WTC11 (cell line): ENCODE measurements around the gene UNC5A. TPM values are rescaled to one million over a fixed set of nuclear protein-coding genes. Genes with fewer than 3 reads are reported as not detected.

Source experiments
- ATAC-seq: fragments of 200-7000 bp; cut with Tn5 transposase; 2 replicates; pipeline ENCODE4 v1.10.0; 2021; ENCODE audit warnings: mild to moderate bottlenecking, moderate library complexity
- CTCF ChIA-PET: fragments of 300-600 bp; sonication (Branson Sonifier 250); formaldehyde crosslinking; loops from one replicate; lab custom pipeline; 2021; ENCODE audit warnings: antibody characterized with exemption; lab: Charles Lee
- POLR2A ChIA-PET: fragments of 350-600 bp; sonication (Branson Sonifier 250); formaldehyde crosslinking; loops from one replicate; lab custom pipeline; 2021; ENCODE audit warnings: antibody characterized with exemption; lab: Charles Lee
- DNase-seq: peaks from one replicate; pipeline ENCODE4 v3.0.0; 2021; ENCODE audit warnings: low spot score
- H3K27ac Mint-ChIP-seq: 2 replicates; pipeline ENCODE4 v1.8.0; 2021; ENCODE audit warnings: mixed read lengths
- H3K27me3 Mint-ChIP-seq: 2 replicates; pipeline ENCODE4 v1.8.0; 2021; ENCODE audit warnings: low read depth, mild to moderate bottlenecking, moderate library complexity, mixed read lengths
- H3K36me3 Mint-ChIP-seq: 2 replicates; pipeline ENCODE4 v1.8.0; 2021; ENCODE audit warnings: mixed read lengths
- H3K4me1 Mint-ChIP-seq: 2 replicates; pipeline ENCODE4 v1.8.0; 2022; ENCODE audit warnings: mixed read lengths
- H3K4me3 Mint-ChIP-seq: 2 replicates; pipeline ENCODE4 v1.8.0; 2021; ENCODE audit warnings: mild to moderate bottlenecking, moderate library complexity, mixed read lengths
- H3K9me3 Mint-ChIP-seq: 2 replicates; pipeline ENCODE4 v1.8.0; 2021; ENCODE audit warnings: mixed read lengths
- ARID4B ChIP-seq: sonication (generic); formaldehyde crosslinking; IDR thresholded peaks from 2 replicates; pipeline ENCODE4 v1.8.0; 2023; ENCODE audit warnings: missing genetic modification reagents, mild to moderate bottlenecking, borderline replicate concordance
- ATF2 ChIP-seq: sonication (generic); formaldehyde crosslinking; IDR thresholded peaks from 2 replicates; pipeline ENCODE4 v1.8.1; 2022; ENCODE audit warnings: low read depth, missing genetic modification reagents, borderline replicate concordance
- ATF6 ChIP-seq: sonication (generic); formaldehyde crosslinking; IDR thresholded peaks from 2 replicates; pipeline ENCODE4 v1.8.1; 2023; ENCODE audit warnings: mild to moderate bottlenecking, missing genetic modification reagents
- CDX4 ChIP-seq: fragments of 250-450 bp; sonication (Bioruptor Pico); IDR thresholded peaks from 2 replicates; pipeline ENCODE4 v1.9.0; 2021; ENCODE audit warnings: moderate library complexity, mild to moderate bottlenecking, inconsistent platforms, borderline replicate concordance
- E2F1 ChIP-seq: sonication (generic); formaldehyde crosslinking; IDR thresholded peaks from 2 replicates; pipeline ENCODE4 v1.8.0; 2022; ENCODE audit warnings: mild to moderate bottlenecking, missing genetic modification reagents
- EMX1 ChIP-seq: fragments of 250-450 bp; sonication (Bioruptor Pico); IDR thresholded peaks from 2 replicates; pipeline ENCODE4 v1.8.0; 2021; ENCODE audit warnings: mild to moderate bottlenecking
- FOXK1 ChIP-seq: sonication (generic); formaldehyde crosslinking; IDR thresholded peaks from 2 replicates; pipeline ENCODE4 v1.8.0; 2022; ENCODE audit warnings: mild to moderate bottlenecking, moderate library complexity, missing genetic modification reagents
- GTF2I ChIP-seq: fragments of 250-450 bp; sonication (Bioruptor Pico); conservative IDR thresholded peaks from 2 replicates; pipeline ENCODE4 v1.4.0; 2021; ENCODE audit warnings: mild to moderate bottlenecking
- JAZF1 ChIP-seq: fragments of 250-450 bp; sonication (Bioruptor Pico); IDR thresholded peaks from 2 replicates; pipeline ENCODE4 v1.9.0; 2021; ENCODE audit warnings: moderate library complexity, mild to moderate bottlenecking, inconsistent platforms
- JUN ChIP-seq: sonication (generic); formaldehyde crosslinking; IDR thresholded peaks from 2 replicates; pipeline ENCODE4 v1.8.0; 2023; ENCODE audit warnings: mild to moderate bottlenecking, missing genetic modification reagents
- MAX ChIP-seq: sonication (generic); formaldehyde crosslinking; IDR thresholded peaks from 2 replicates; pipeline ENCODE4 v1.8.0; 2022; ENCODE audit warnings: mild to moderate bottlenecking, missing genetic modification reagents
- RORB ChIP-seq: fragments of 250-450 bp; sonication (Bioruptor Pico); IDR thresholded peaks from 2 replicates; pipeline ENCODE4 v1.9.0; 2021; ENCODE audit warnings: mild to moderate bottlenecking
- SP1 ChIP-seq: sonication (generic); formaldehyde crosslinking; conservative IDR thresholded peaks from 2 replicates; pipeline ENCODE4 v1.8.1; 2022; ENCODE audit warnings: missing genetic modification reagents
- STAT6 ChIP-seq: sonication (generic); formaldehyde crosslinking; conservative IDR thresholded peaks from 2 replicates; pipeline ENCODE4 v1.8.1; 2023; ENCODE audit warnings: mild to moderate bottlenecking, low read depth, missing genetic modification reagents, moderate library complexity
- TEAD1 ChIP-seq: sonication (generic); formaldehyde crosslinking; IDR thresholded peaks from 2 replicates; pipeline ENCODE4 v1.8.0; 2022; ENCODE audit warnings: mild to moderate bottlenecking, missing genetic modification reagents
- ZNF138 ChIP-seq: sonication (generic); formaldehyde crosslinking; conservative IDR thresholded peaks from 2 replicates; pipeline ENCODE4 v1.8.1; 2022; ENCODE audit warnings: mild to moderate bottlenecking, moderate library complexity, missing genetic modification reagents
- ZNF232 ChIP-seq: sonication (generic); formaldehyde crosslinking; IDR thresholded peaks from 2 replicates; pipeline ENCODE4 v1.8.0; 2022; ENCODE audit warnings: mild to moderate bottlenecking, missing genetic modification reagents
- ZNF263 ChIP-seq: sonication (generic); formaldehyde crosslinking; IDR thresholded peaks from 2 replicates; pipeline ENCODE4 v1.8.1; 2022; ENCODE audit warnings: low read depth, mild to moderate bottlenecking, moderate library complexity, missing genetic modification reagents
- ZNF281 ChIP-seq: sonication (generic); formaldehyde crosslinking; IDR thresholded peaks from 2 replicates; pipeline ENCODE4 v1.8.0; 2023; ENCODE audit warnings: mild to moderate bottlenecking, missing genetic modification reagents
- ZNF416 ChIP-seq: fragments of 250-450 bp; sonication (Bioruptor Pico); IDR thresholded peaks from 2 replicates; pipeline ENCODE4 v1.9.0; 2021; ENCODE audit warnings: mild to moderate bottlenecking, inconsistent platforms
- total RNA-seq: library from RNA; stranded (reverse); gene quantifications from 3 replicates; pipeline ENCODE4 v1.2.3, GENCODE V29; 2021

UNC5A gene
- total RNA-seq, 1 experiment from 2014 or later, result 10.2 TPM

- TF ChIP-seq CDX4 (CRISPR knock-in tag) (no peak), ZNF281 (CRISPR knock-in tag) (no peak), ZNF263 (CRISPR knock-in tag) (no peak), JUN (CRISPR knock-in tag) (no peak), ZNF138 (CRISPR knock-in tag) (no peak), RORB (CRISPR knock-in tag) (no peak)
- TF ChIP-seq, all 79 proteins: peak for 0
These were observed 35.0 kb upstream of the UNC5A start (continued) for GRCh38 chr5:176775409-176775808.

GRCh38 chr5:176776141-176776865, 34.1 kb upstream of the UNC5A start:
- H3K27ac Mint-ChIP-seq, result no peak overlapping the region
- no peak for ATAC-seq
- H3K36me3 Mint-ChIP-seq, result peaks cover 2% of the 10 kb centered on the region; the same call in 1 of the 2 replicates
- H3K4me1 Mint-ChIP-seq, result peaks cover 27% of the 10 kb centered on the region
- POLR2A ChIA-PET, result no interaction called here
- peaks cover 16% of the 10 kb centered on the region for H3K9me3 Mint-ChIP-seq
- DNase-seq, result no peak
- CTCF ChIA-PET, result interaction anchor here (0.9 to 2.4 kb wide), 4 partner anchors 16 to 180 kb away, joined by 3 to 16 read pairs (median 5); no protein-coding TSS in a partner anchor
- peaks cover 2% of the 10 kb centered on the region; the same call in 1 of the 2 replicates for H3K27me3 Mint-ChIP-seq
- H3K4me3 Mint-ChIP-seq, result no peak overlapping the region
- TF ChIP-seq SP1 (CRISPR knock-in tag) (no peak), ZNF232 (CRISPR knock-in tag) (no peak), STAT6 (CRISPR knock-in tag) (no peak), RORB (CRISPR knock-in tag) (no peak), ATF6 (CRISPR knock-in tag) (no peak), MAX (CRISPR knock-in tag) (no peak), TEAD1 (no peak), ARID4B (CRISPR knock-in tag) (no peak), GTF2I (no peak), JAZF1 (CRISPR knock-in tag) (no peak), FOXK1 (CRISPR knock-in tag) (no peak), ZNF416 (CRISPR knock-in tag) (no peak), EMX1 (no peak), ATF2 (CRISPR knock-in tag) (no peak), E2F1 (CRISPR knock-in tag) (no peak)
